HG03060 (cell line): ENCODE measurements around the gene ELOVL6.

Experiments used
- ATAC-seq: cut with Tn5 transposase; IDR thresholded peaks from one replicate; pipeline ENCODE4 v1.9.1; 2021; ENCODE audit warnings: low read depth, moderate number of reproducible peaks; ENCODE audit not compliant: unreplicated experiment

ELOVL6 gene

DNA sequence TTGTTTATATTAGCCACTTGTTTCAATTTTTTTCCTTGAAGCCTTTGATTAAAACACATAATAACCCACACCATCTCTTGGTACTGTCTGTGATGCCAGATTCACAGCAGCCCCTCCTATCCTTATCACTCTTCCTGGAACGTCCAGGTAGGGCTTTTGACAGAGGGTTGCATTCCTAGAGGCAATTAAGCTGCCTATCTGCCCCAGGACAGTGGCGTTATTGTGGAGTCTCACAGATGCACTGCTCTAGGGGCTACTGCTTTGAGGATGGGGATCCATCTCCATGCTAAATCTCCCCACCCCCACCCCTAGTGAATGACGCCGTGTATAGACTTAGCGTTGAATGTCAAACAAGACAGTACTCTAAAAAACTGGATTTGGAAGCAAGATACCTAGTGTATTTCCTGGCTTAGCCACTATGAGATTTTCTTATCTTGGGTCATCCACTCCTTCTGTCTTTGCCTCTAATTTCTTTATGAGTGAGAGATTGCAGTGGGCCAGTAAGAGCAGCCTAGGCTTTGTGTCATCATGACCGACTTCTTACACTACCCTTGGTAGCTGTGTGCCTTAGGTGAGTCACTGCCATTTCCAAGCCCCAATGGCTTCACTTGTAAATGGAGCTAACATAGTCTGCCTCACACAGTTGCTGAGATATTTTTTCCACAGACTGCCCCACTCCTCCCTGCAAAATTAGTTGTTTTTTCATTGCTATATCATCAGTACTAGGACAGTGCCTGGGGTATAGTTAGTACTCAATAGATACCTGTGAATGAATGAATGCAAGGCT lies 194.8 kb downstream of the ELOVL6 start:
- no peak for ATAC-seq

DNA sequence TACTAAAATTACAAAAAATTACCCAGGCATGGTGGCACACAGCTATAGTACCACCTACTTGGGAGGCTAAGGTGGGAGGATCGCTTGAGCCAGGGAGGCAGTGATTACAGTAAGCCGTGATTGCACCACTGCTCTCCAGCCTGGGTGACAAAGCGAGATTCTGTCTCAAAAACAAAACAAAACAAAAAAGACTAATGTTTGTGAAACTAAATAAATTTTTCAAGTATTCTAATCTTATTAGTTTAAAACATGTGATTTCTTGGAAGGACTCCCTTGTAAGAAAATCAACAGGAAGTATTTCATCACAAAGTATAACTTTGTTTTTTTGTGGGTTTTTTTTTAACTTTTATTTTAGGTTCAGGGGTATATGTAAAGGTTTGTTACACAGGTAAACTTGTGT lies 196.1 kb downstream of the ELOVL6 start:
- no peak for ATAC-seq

DNA sequence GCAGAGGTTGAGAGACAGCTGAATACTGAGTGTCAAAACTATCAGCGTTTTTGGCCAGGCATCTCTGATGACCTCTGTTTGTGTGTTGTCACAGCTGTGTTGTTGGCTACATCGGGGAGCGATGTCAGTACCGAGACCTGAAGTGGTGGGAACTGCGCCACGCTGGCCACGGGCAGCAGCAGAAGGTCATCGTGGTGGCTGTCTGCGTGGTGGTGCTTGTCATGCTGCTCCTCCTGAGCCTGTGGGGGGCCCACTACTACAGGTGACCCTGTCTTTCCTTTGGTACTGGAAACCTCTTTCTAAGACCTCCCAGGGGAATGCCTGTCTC lies 198.9 kb downstream of the ELOVL6 start:
- ATAC-seq: no peak

DNA sequence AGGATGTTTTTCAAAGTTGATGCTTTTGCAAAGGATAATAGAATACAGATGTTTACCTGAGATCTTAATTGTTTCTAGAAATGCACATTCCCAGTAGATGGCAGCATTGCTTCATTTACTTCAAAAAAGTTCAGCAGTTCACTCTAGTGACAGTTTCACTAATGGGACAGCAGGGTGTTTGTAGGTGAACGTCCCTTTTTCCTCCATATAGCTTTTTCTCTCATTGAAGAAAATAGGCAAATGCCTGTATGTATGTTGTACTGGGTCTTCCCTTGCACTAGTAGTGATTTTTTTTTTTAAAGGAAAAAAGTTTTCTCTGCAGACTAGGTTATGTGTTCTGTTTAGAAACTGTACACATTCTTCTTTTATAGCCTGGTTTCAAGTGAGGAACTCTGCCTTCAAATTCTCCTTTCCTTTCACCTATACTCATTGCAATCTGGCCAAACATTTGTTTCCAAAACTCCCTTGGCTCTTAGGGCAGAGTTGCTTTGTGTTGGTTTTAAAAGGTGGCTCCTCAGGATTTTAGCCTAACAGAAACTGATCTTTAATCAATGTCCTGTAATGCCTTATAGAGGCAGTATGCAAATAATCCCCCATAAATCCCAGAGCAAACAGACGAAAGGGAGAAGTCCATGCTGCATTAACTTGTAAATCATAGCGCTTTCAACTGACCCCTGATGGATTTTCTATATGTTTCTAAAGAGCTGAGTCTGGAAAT lies 199.4 kb downstream of the ELOVL6 start:
- ATAC-seq: no peak

DNA sequence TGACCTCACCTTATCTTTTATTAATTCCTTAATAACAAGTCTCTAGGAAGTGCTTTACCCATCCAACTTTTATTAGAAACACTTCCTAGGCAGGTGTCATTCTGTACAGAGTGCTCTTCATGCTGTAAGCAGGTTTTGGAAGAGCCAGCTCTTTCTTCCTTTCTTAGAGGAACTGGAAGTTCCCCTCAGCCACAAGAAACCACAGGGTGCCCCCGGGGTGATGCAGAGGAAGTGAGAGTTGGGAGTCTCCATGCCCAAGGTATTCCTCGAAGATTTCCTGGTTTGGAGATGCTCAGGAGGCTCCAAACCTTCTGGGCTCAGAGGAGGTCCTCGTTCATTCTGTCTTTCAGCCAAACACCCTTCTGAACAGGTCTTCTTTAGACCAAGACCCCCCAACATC lies 201.9 kb downstream of the ELOVL6 start:
- ATAC-seq: no peak
